Measurements from ENCODE around the gene OR11G2.
"Not testable (repeated sequence)": the region's sequence is repeated elsewhere in the genome, so short reads cannot be mapped to it uniquely, and the experiment has no call there.

The OR11G2 gene

GRCh38 chr14:20228681-20229080, 38.0 kb downstream of the OR11G2 start, which contains the start of gene OR11H7:
OR11H7 (plus strand) TSS chr14:20228981.
- no peak for DNase-seq

GRCh38 chr14:20235415-20235814, 44.7 kb downstream of the OR11G2 start:
- not testable (repeated sequence) for DNase-seq

- DNase-seq = peak in 1 of 2 experiments; percentile 1
These were observed 57.0 kb downstream of the OR11G2 start for GRCh38 chr14:20247646-20248246.
